ENCODE data around the gene ATXN1. TPM values are rescaled to one million over a fixed set of nuclear protein-coding genes. Genes with fewer than 3 reads are reported as not detected.
A peak's percentile ranks its signal among the peaks of the same experiment; 100 is the strongest.

Gene ATXN1
- total and polyA plus RNA-seq, 2 of the 13 experiments (the other 11 are each of a cell fraction or from before 2014, with no cell fraction given): 20.7 to 39.5 TPM

GRCh38 chr6:16539086-16539931, 222.0 kb downstream of the ATXN1 start (continued):
- TF ChIP-seq ZNF776 (CRISPR knock-in tag; IDR thresholded peaks at IDR 0.05) (no peak), GRHL1 (CRISPR knock-in tag; conservative IDR thresholded peaks at IDR 0.05) (no peak), ZNF607 (CRISPR knock-in tag; IDR thresholded peaks at IDR 0.05; ENCODE audit: borderline replicate concordance) (peak; percentile 79; the same call in 1 of the 2 replicates), IRF2 (CRISPR knock-in tag; IDR thresholded peaks at IDR 0.05) (peak; percentile 92), CTCF (CRISPR knock-in tag; IDR thresholded peaks at IDR 0.05) (peak; percentile 68), FOSL2 (CRISPR knock-in tag; IDR thresholded peaks at IDR 0.05) (peak; percentile 99), POGK (CRISPR knock-in tag; conservative IDR thresholded peaks at IDR 0.05) (no peak), ZSCAN29 (CRISPR knock-in tag; conservative IDR thresholded peaks at IDR 0.05) (no peak), ZNF367 (CRISPR knock-in tag; IDR thresholded peaks at IDR 0.05; ENCODE audit: borderline replicate concordance) (no peak), POLR2AphosphoS5 (IDR thresholded peaks at IDR 0.05; ENCODE audit: low read depth, low read length) (no peak), ZNF879 (CRISPR knock-in tag; IDR thresholded peaks at IDR 0.05) (no peak), TAF15 (IDR thresholded peaks at IDR 0.05; ENCODE audit: low read depth, low read length, poor library complexity, severe bottlenecking) (no peak), ZNF788 (CRISPR knock-in tag; IDR thresholded peaks at IDR 0.05; ENCODE audit: borderline replicate concordance) (no peak), THAP11 (CRISPR knock-in tag; IDR thresholded peaks at IDR 0.05) (peak; percentile 68), GLMP (CRISPR knock-in tag; IDR thresholded peaks at IDR 0.05; ENCODE audit: borderline replicate concordance) (no peak), BORCS8-MEF2B (CRISPR knock-in tag; IDR thresholded peaks at IDR 0.05) (no peak), ZNF501 (CRISPR knock-in tag; IDR thresholded peaks at IDR 0.05) (peak; percentile 47; the same call in 1 of the 2 replicates), SNRNP70 (IDR thresholded peaks at IDR 0.05; ENCODE audit: low read depth, low read length) (no peak), ZNF12 (CRISPR knock-in tag; IDR thresholded peaks at IDR 0.05) (0 out of 2 replicates have a peak, but pooled peaks have one; percentile 26), GTF3A (CRISPR knock-in tag; conservative IDR thresholded peaks at IDR 0.05) (no peak), PHF5A (CRISPR knock-in tag; IDR thresholded peaks at IDR 0.05; ENCODE audit: low read depth, unreplicated experiment) (no peak)
